HG02798 (cell line): ENCODE results near the gene EVA1C.
"Not testable (repeated sequence)": the region's sequence is repeated elsewhere in the genome, so short reads cannot be mapped to it uniquely, and the experiment has no call there.

Experiments
- ATAC-seq: cut with Tn5 transposase; IDR thresholded peaks from one replicate; pipeline ENCODE4 v1.9.1; 2021; ENCODE audit warnings: mild to moderate bottlenecking; ENCODE audit not compliant: unreplicated experiment, poor library complexity

EVA1C gene

GRCh38 chr21:32389337-32390015, 23.0 kb upstream of the EVA1C start:
- no peak for ATAC-seq

DNA sequence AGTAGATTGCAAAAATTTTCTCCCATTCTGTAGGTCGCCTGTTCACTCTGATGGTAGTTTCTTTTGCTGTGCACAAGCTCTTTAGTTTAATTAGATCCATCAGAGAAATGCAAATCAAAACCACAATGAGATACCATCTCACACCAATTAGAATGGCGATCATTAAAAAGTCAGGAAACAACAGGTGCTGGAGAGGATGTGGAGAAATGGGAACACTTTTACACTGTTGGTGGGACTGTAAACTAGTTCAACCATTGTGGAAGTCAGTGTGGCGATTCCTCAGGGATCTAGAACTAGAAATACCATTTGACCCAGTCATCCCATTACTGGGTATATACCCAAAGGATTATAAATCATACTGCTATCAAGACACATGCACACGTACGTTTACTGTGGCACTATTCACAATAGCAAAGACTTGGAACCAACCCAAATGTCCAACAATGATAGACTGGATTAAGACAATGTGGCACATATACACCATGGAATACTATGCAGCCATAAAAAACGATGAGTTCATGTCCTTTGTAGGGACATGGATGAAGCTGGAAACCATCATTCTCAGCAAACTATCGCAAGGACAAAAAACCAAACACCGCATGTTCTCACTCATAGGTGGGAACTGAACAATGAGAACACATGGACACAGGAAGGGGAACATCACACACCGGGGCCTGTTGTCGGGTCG, 21.8 kb upstream of the EVA1C start:
- not testable (repeated sequence) for ATAC-seq

- no peak for ATAC-seq
These were observed 20.8 kb upstream of the EVA1C start for GRCh38 chr21:32391755-32392154.

DNA sequence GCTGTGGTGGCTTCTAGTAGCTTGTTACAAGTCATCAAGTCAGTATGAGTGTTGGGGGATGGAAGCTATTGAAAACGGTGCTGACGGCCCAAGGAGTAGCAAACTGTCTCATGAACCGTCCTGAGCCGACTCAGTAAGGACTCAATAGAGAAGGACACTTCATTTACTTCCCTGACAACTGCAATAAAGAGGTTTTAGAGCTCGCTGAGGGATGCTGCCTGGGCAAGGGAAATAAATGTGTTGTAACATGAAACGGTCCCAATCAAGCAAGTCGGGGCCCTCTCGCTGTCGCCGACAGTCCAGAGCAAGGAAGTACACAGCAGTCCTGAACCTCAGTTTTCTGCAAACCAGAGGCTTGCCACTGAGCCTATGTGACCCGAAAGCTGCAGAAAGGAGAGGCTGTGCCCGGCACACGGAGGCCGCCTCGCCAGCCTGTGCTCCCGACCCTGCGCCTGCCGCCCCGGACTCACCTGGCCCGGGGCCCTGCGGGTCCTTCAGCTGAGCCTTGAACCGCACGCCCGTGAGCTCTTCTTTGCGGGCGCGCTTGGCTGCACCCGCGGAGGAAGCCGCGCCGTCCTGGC, 20.1 kb upstream of the EVA1C start:
- no peak for ATAC-seq

- peak; percentile 99 for ATAC-seq
These were observed 19.4 kb upstream of the EVA1C start, which contains the start of gene URB1 for GRCh38 chr21:32392880-32393676. Gene URB1, minus strand, starts transcription at chr21:32393012. Its CDS starts 102 bp downstream, at chr21:32392910.

GRCh38 chr21:32393677-32394001, 18.9 kb upstream of the EVA1C start:
- no peak for ATAC-seq

GRCh38 chr21:32403201-32403777, 9.2 kb upstream of the EVA1C start:
- ATAC-seq: no peak

- ATAC-seq: no peak
These were observed 6.1 kb upstream of the EVA1C start for GRCh38 chr21:32406405-32406804.

DNA sequence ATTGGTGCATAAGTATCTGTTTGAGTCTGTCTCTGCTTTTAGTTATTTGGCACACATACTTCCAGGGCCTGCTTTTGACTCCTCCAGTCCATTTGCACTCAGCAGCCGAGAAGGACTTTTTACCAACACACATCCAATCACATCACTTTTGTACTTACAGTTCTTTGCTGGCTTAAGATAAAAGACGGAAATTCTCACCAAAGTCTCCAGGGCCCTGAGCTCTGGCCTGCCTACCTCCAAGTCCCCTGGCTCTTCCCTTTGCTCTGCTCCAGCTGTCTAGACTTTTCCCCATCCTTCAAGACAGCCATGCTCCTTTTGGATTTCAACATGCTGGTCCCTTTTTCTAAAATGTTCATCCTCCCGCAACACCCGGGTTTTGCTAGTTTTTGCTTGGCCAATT, 2.2 kb upstream of the EVA1C start:
- no peak for ATAC-seq

GRCh38 chr21:32410916-32411315, 1.6 kb upstream of the EVA1C start:
- ATAC-seq: no peak

GRCh38 chr21:32411350-32412161, 950 bp upstream of the EVA1C start:
- no peak for ATAC-seq

GRCh38 chr21:32413015-32413504, 554 bp downstream of the EVA1C start:
- ATAC-seq: no peak

DNA sequence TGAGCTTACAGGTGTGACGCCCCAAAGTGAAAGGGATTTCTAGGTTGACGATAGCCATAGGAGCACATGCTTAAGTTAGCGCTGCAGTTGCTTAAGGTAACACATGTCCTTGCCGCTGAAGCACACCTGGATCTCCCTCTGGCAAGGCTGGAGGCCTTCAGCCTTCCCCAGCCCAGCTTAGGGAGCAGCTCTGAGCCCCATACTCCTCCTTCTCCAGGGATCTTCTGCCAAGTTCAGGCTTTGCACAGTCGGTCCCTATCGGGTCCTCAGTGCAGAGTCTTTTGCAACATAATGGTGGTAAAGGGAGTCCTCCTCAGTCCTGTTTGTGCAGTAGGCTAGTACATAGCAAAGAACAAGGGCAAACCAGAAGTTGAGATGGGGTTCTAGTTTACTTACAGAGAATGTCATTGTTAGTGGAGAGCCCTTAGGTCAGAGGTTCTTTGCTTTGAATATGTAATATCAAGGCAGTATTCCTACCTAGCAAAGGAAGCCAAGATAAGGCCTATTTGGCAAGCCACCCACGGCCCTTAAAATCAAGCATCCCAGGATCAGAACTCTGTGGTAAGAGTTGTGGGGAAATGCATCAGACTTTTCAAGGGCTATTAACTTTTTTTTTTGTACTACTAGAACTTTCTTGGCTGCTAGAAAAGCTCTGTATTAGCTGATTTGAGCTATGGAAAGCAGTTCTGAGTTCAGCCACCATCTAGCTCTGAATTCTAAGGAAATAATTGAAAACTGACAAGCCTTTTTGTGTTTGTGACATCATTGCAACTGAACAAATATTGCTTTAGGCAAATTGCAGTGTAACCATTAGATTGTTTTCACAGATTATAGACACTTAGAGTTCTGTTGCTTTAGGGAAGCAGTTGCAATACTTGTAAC, 1.4 kb downstream of the EVA1C start:
- ATAC-seq: no peak

GRCh38 chr21:32414579-32415358, 2.3 kb downstream of the EVA1C start:
- no peak for ATAC-seq

DNA sequence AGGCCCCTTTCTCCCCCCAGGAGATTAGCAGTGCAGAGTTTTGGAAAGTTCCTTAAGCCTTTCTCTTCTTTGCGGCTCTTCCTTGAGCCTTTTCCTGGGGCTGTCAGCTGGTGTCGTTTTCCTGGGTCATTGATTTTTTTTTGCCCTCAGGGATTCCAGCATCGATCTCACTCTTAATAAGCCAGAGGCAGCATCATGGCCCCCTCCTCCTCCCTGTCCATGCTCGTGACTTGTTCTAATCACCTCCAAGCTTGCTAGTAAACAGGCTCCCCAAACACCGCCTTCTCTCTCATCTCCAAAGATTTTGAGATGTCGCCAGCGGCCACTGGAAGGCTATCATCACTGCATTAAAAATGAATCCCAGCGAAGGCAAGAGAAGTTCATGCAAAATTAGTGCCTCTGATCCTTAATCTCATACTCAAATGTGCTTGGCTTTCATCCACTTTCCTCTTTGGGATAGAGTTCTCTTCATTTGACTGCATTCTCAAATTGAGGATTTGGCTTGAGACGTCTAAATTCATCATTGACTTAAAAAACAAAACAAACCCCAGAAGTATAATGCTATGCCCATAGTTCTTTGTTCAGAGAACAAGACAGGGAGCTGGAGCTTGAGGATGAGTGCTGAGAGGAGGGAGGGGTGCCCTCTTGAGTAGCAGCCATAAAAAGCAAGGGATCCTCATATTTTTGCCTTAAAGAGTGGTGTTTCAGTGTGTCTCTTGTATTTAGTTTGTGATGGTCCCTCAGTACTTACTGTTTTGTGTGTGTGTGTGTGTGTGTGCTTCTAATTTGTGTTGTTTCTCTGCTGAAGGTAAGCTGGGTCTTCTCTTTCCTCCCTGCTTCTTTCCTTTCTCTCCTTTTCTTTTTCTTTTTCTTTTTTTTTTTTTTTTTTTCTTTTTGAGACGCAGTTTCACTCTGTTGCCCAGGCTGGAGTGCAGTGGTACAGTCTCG, 3.2 kb downstream of the EVA1C start:
- ATAC-seq: no peak

DNA sequence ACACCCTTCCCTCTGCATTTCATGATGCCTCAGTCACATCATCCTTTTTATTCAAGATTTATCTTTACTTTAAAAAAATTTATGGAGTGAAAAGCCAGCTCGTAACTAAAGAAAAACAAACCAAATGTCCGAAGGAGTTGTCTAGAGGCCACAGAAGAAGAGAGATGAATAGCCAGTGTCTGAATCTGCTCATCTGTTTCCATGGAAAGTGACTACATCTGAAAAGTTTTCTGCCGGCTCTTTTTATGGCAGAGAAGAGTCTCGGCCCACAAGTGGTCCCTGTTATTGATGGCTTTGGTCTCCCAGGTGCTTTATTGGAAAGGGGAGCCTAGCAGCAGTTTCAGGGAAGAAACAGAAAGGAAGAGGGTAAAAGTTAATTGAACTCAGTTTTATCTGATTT, 5.6 kb downstream of the EVA1C start:
- no peak for ATAC-seq

GRCh38 chr21:32422064-32422463, 9.6 kb downstream of the EVA1C start:
- ATAC-seq: no peak
